Gastrocnemius medialis (tissue), 4 donors: Measurements from ENCODE around the gene NKD2. TPM values are rescaled to one million over a fixed set of nuclear protein-coding genes. Genes with fewer than 3 reads are reported as not detected.

Experiments used
- ATAC-seq, 2 donors: fragments of 150-250 bp; one replicate each; pipeline ENCODE4 v1.9.1; 2016
- DNase-seq, 2 donors: peaks; one replicate each; pipeline ENCODE4 v3.0.0-alpha.2; 2019
- H3K27ac ChIP-seq, 4 donors: fragments of 200-600 bp; sonication (generic); 1 replicate in 1 of 4; 2 replicates in 3 of 4; pipeline ENCODE4 v1.5.1; 2016 to 2018; ENCODE audit warnings: mild to moderate bottlenecking in 2 of 4, moderate library complexity in 1 of 4
- H3K27me3 ChIP-seq, 3 donors: fragments of 200-600 bp; sonication (generic) in 2 of 3; 1 replicate in 1 of 3; 2 replicates in 2 of 3; pipeline versions ENCODE4 v1.5.1 to v1.6.0; 2016 to 2019; ENCODE audit warnings: mild to moderate bottlenecking in 1 of 3, moderate library complexity in 1 of 3
- H3K36me3 ChIP-seq, 2 donors: fragments of 200-600 bp; sonication (generic) in 1 of 2; one replicate each; pipeline ENCODE4 v1.5.1; 2017 to 2018
- H3K4me1 ChIP-seq, 2 donors: fragments of 200-600 bp; sonication (generic) in 1 of 2; one replicate each; pipeline ENCODE4 v1.5.1; 2016 to 2017; ENCODE audit warnings: mild to moderate bottlenecking in 2 of 2
- H3K4me3 ChIP-seq, 4 donors: fragments of 200-600 bp; sonication (generic) in 3 of 4; 1 replicate in 1 of 4; 2 replicates in 3 of 4; pipeline ENCODE4 v1.5.1; 2016 to 2019; ENCODE audit warnings: mild to moderate bottlenecking in 2 of 4
- H3K9me3 ChIP-seq, 3 donors: fragments of 200-600 bp; sonication (generic) in 2 of 3; 1 replicate in 1 of 3; 2 replicates in 2 of 3; pipeline ENCODE4 v1.5.1; 2016 to 2019
- CTCF ChIP-seq, 5 experiments: fragments of 450-650 bp in 3 of 5; fragments of 200-600 bp in 2 of 5; sonication (generic) in 2 of 5; IDR thresholded peaks in 4 of 5; conservative IDR thresholded peaks in 1 of 5; 1 replicate in 4 of 5; 2 replicates in 1 of 5; pipeline ENCODE4 v1.5.1; 2016 to 2019; ENCODE audit warnings: antibody characterized with exemption in 5 of 5, mild to moderate bottlenecking in 3 of 5, moderate library complexity in 3 of 5
- POLR2A ChIP-seq, 2 donors: fragments of 450-650 bp; IDR thresholded peaks; one replicate each; pipeline ENCODE4 v1.6.1; 2017; ENCODE audit warnings: antibody characterized with exemption in 2 of 2, mild to moderate bottlenecking in 2 of 2, moderate library complexity in 2 of 2
- in situ Hi-C, 4 donors: fragments of 200-750 bp; cut with MboI; loops; one replicate each; pipeline versions ENCODE4 v1.15.0 to v1.8.0; 2017; ENCODE audit warnings: low sequenced_read_pairs in 4 of 4
- intact Hi-C: fragments of 100-400 bp; cut with DNase I; formaldehyde crosslinking; loops from one replicate; pipeline ENCODE4 v1.15.1; 2023; ENCODE audit warnings: low total_unique reads
- total RNA-seq, 4 donors: library from RNA; depleted of rRNA; stranded (reverse); fragments of >200 nt; gene quantifications; one replicate each; pipeline versions ENCODE4 v1.1.0 to v1.2.3, GENCODE V29; 2016

Gene NKD2
- total RNA-seq, 4 donors from 2014 or later = not detected

GRCh38 chr5:1033606-1034420, 25.2 kb downstream of the NKD2 start:
- H3K4me1 ChIP-seq = no peaks in the 10 kb centered on the region
- H3K9me3 ChIP-seq = no peaks in the 10 kb centered on the region
- TF ChIP-seq POLR2A (IDR thresholded peaks at IDR 0.05) (no peak), CTCF (IDR thresholded peaks at IDR 0.05 in 4 of 5, conservative IDR thresholded peaks at IDR 0.05 in 1 of 5) (no peak)
- H3K36me3 ChIP-seq = no peaks in the 10 kb centered on the region
- DNase-seq (no peak), ATAC-seq (no peak)
- intact Hi-C loops (no loop called here), in situ Hi-C loops (no loop called here)
- H3K27me3 ChIP-seq = peaks cover 0 to 38% (median 15%) of the 10 kb centered on the region in 3 donors
- no peak overlapping the region for H3K27ac ChIP-seq
- H3K4me3 ChIP-seq = no peak overlapping the region

GRCh38 chr5:1034421-1034905, 25.9 kb downstream of the NKD2 start:
- Histone ChIP-seq H3K36me3 (no peaks in the 10 kb centered on the region), H3K4me1 (no peaks in the 10 kb centered on the region), H3K27ac (no peak overlapping the region), H3K27me3 (peaks cover 0 to 37% (median 15%) of the 10 kb centered on the region in 3 donors), H3K9me3 (no peaks in the 10 kb centered on the region), H3K4me3 (no peak overlapping the region)
- DNase-seq (no peak), ATAC-seq (no peak)
- in situ Hi-C loops = no loop called here
- intact Hi-C loops = no loop called here
- no peak for TF ChIP-seq POLR2A (IDR thresholded peaks at IDR 0.05)
- TF ChIP-seq CTCF (IDR thresholded peaks at IDR 0.05 in 4 of 5, conservative IDR thresholded peaks at IDR 0.05 in 1 of 5) = no peak

GRCh38 chr5:1034986-1035385, 26.4 kb downstream of the NKD2 start:
- in situ Hi-C loops = no loop called here
- peaks cover 0 to 32% (median 13%) of the 10 kb centered on the region in 3 donors for H3K27me3 ChIP-seq
- DNase-seq = no peak
- H3K27ac ChIP-seq = no peak overlapping the region
- no peaks in the 10 kb centered on the region for H3K4me1 ChIP-seq
- no peaks in the 10 kb centered on the region for H3K9me3 ChIP-seq
- intact Hi-C loops = no loop called here
- H3K36me3 ChIP-seq = no peaks in the 10 kb centered on the region
- ATAC-seq = no peak
- no peak overlapping the region for H3K4me3 ChIP-seq
- TF ChIP-seq POLR2A (IDR thresholded peaks at IDR 0.05) = no peak
- TF ChIP-seq CTCF (IDR thresholded peaks at IDR 0.05 in 4 of 5, conservative IDR thresholded peaks at IDR 0.05 in 1 of 5) = no peak

- Histone ChIP-seq H3K4me1 (no peaks in the 10 kb centered on the region), H3K27ac (no peak overlapping the region), H3K9me3 (no peaks in the 10 kb centered on the region), H3K27me3 (peaks cover 0 to 25% (median 12%) of the 10 kb centered on the region in 3 donors), H3K4me3 (no peak overlapping the region), H3K36me3 (no peaks in the 10 kb centered on the region)
- TF ChIP-seq CTCF (IDR thresholded peaks at IDR 0.05 in 4 of 5, conservative IDR thresholded peaks at IDR 0.05 in 1 of 5) (no peak), POLR2A (IDR thresholded peaks at IDR 0.05) (no peak)
- in situ Hi-C loops = no loop called here
- intact Hi-C loops = no loop called here
- DNase-seq = no peak
- no peak for ATAC-seq
Observed at GRCh38 chr5:1035421-1036405, 27.1 kb downstream of the NKD2 start.
